Activated CD4-positive, alpha-beta T cell treated with anti-CD3 and anti-CD28 coated beads for 24 hours (primary cell): ENCODE data around the gene CELSR2.

ENCODE experiments used
- DNase-seq, 2 donors: peaks; one replicate each; pipeline ENCODE4 v3.0.0-alpha.2; 2020; ENCODE audit warnings: low read depth in 2 of 2

The CELSR2 gene

DNA sequence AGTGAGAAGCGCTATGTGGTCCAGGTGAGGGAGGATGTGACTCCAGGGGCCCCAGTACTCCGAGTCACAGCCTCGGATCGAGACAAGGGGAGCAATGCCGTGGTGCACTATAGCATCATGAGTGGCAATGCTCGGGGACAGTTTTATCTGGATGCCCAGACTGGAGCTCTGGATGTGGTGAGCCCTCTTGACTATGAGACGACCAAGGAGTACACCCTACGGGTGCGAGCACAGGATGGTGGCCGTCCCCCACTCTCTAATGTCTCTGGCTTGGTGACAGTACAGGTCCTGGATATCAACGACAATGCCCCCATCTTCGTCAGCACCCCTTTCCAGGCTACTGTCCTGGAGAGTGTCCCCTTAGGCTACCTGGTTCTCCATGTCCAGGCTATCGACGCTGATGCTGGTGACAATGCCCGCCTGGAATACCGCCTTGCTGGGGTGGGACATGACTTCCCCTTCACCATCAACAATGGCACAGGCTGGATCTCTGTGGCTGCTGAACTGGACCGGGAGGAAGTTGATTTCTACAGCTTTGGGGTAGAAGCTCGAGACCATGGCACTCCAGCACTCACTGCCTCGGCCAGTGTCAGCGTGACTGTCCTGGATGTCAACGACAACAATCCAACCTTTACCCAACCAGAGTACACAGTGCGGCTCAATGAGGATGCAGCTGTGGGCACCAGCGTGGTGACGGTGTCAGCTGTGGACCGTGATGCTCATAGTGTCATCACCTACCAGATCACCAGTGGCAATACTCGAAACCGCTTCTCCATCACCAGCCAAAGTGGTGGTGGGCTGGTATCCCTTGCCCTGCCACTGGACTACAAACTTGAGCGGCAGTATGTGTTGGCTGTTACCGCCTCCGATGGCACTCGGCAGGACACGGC, 2.2 kb downstream of the CELSR2 start:
- DNase-seq = no peak

DNA sequence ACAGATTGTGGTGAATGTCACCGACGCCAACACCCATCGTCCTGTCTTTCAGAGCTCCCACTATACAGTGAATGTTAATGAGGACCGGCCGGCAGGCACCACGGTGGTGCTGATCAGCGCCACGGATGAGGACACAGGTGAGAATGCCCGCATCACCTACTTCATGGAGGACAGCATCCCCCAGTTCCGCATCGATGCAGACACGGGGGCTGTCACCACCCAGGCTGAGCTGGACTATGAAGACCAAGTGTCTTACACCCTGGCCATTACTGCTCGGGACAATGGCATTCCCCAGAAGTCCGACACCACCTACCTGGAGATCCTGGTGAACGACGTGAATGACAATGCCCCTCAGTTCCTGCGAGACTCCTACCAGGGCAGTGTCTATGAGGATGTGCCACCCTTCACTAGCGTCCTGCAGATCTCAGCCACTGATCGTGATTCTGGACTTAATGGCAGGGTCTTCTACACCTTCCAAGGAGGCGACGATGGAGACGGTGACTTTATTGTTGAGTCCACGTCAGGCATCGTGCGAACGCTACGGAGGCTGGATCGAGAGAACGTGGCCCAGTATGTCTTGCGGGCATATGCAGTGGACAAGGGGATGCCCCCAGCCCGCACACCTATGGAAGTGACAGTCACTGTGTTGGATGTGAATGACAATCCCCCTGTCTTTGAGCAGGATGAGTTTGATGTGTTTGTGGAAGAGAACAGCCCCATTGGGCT, 3.0 kb downstream of the CELSR2 start:
- DNase-seq = no peak

DNA sequence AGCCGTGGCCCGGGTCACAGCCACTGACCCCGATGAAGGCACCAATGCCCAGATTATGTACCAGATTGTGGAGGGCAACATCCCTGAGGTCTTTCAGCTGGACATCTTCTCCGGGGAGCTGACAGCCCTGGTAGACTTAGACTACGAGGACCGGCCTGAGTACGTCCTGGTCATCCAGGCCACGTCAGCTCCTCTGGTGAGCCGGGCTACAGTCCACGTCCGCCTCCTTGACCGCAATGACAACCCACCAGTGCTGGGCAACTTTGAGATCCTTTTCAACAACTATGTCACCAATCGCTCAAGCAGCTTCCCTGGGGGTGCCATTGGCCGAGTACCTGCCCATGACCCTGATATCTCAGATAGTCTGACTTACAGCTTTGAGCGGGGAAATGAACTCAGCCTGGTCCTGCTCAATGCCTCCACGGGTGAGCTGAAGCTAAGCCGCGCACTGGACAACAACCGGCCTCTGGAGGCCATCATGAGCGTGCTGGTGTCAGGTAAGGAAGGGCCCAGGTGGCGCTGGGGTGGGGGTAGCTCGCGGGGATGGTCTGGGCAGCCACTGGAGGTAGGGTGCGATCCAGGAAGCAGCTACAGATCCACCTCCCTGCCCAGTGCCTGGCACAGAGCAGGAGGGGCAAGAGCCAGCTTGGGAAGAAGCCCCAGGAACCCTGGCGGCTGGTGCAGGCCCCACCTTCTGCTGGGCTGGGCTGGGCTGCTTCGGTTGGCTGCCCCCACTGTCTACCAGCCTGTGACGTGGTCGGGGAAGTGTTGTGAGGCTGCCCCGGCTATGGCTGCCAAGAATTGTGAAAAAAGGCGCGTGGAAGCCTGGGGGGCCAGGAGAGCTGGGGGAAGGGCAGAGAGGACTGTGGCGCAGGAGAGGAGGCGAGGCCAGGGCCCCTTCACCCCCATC, 3.8 kb downstream of the CELSR2 start:
- DNase-seq = no peak

DNA sequence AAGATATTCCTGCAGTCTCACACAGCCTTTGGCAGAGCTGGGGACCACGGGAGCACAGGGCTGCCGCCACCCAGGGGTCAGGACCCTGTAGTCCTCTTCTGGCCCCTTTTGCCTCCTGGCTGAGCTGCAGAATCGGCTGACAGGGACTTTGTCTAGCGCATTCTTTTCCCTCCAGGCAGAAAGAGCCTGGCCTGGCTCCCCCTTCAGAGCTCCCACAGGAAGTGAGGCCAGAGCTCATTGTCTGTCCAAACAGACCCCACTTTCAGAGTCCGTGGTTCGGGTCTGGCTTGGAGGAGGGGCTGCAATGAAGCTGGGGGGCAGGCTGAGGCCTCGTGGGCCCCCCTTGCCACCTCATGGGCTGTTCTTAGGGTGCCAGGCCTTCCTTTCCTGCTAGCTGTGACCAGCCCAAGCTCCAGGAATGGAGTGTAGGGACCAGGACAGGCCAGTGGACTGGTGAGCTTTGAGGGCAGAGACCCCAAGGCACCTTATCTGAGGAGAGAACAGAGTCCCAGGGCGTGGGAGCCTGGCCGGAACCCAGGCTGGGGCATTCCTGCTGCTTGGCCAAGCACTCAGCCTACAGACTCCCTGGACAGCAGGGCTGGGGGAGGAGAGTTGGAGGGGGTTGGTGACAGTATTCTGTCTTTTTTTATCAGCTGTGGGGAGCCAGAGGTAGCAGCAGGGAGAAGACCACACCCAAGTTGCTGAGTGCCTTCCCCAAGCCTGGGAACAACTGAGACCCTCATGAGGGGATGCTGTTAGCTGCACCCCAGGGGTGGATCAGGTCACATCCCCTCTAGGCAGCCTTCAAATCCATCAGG, 4.7 kb downstream of the CELSR2 start:
- no peak for DNase-seq

DNA sequence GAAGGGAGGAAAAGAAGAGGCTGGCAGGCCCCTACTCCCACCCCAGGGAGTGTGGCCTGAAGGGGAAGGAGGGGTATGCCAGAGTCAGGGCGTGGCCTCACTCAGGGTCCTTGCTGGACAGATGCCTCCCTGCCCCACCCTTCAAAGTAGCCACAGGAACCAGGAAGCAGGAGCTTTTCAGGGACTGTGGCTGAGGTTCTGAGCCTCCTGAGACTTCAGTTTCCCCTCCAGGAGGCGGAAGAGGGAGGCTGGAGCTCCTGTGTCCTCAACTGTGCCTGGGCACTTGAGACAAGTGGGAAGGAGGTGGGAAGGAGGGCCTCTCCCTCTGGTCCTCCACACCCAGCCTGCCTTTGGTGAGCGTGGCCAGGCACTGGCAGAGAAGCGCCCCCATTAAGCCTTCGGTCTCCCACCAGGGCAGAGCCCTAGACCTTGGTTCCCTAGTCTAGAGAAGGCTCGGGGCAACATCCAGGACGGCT, 5.3 kb downstream of the CELSR2 start:
- DNase-seq = no peak

DNA sequence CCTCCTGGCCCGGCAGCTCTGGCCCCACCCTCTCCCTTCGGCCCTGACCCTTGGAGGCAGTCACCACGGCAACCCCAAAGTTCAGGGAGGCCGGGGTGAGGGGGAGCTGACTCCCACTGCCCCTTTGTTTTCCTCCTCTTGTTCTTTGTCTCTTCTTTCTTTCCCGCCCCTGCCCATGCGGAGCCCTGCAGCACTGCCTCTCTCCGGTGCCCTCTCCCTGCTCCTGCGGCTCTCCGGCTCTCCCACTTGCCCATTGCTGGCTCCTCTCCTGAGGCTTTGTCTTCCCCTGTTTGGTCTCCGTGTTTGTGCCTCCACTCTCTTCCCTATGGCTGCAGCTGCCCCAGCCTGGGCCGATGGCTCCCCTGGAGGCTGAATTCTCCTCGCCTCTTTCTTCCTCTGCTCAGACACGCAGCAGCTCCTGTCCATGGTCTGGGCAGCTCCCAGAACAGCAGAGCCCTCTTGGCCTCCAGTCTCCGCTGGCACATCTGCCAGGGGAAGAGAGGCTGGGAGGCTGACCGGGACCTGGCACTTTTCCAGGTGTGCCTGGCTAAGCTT, 5.8 kb downstream of the CELSR2 start:
- no peak for DNase-seq

DNA sequence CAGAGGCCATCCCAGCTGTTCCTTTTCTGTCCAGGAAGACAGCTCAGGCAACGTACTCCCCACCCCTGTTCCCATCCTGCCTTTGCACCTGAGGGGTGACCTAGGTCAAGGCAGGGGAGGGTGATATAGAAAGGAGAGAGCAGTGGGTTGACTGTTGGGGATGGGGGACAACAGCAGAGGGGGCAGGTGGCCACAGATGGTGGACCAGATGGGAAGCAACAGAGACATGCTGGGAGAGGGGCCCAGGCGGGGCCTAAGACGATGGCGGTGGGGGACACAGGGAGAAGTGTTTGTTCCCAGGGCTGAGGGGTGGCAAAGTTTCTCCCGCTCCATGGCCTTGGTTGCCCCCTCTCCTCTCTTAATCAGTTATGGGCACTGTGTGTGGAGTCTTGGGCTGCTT, 6.3 kb downstream of the CELSR2 start:
- no peak for DNase-seq

DNA sequence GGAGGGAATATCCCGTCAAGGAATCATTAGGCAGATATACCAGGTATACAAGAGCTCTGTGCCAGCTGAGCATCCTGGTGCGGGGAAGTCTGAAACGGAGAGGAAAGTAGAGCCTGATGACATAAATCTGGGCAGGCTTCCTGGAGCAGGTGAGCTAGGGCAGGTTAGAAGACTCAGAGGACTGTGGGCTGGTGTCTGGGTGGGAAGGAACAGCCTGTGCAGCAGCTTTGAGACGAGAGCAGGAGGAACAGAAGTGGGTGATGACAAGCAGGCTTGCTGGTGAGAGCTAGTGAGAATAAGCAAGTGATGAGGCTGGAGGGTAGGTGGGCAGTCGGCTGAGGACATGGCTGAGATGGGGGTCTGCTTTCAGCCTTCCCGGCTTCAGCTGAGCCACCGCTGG, 6.7 kb downstream of the CELSR2 start:
- no peak for DNase-seq

DNA sequence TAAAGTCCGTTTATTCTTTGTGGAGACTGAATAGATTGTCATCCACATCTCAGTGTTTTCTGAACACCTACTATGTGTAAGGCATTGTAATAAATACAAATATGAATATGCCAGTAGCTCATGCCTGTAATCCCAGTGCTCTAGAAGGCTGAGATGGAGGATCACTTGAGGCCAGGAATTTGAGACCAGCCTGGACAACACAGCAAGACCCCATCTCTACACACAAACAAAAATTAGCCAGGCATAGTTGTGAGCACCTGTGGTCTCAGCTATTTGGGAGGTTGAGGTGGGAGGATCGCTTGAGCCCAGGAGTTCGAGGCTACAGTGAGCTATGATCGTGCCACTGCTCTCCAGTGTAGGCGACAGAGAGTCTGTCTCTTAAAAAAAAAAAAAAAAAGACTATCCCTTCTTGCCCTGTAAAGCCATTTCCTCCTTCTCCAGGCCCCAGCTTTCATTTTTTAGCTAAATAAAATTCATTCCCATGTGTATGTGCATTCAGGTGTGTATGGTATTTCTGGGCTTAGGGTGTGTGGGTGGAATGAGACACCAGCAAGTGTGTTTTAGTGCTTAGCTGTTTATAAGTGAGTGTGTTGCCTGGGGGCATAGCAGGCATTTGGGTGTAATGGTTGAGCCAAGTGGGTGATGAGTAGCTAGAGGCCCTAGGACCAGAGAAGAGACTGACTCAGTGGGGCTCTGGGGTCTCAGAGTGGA, 7.8 kb downstream of the CELSR2 start:
- DNase-seq = no peak

DNA sequence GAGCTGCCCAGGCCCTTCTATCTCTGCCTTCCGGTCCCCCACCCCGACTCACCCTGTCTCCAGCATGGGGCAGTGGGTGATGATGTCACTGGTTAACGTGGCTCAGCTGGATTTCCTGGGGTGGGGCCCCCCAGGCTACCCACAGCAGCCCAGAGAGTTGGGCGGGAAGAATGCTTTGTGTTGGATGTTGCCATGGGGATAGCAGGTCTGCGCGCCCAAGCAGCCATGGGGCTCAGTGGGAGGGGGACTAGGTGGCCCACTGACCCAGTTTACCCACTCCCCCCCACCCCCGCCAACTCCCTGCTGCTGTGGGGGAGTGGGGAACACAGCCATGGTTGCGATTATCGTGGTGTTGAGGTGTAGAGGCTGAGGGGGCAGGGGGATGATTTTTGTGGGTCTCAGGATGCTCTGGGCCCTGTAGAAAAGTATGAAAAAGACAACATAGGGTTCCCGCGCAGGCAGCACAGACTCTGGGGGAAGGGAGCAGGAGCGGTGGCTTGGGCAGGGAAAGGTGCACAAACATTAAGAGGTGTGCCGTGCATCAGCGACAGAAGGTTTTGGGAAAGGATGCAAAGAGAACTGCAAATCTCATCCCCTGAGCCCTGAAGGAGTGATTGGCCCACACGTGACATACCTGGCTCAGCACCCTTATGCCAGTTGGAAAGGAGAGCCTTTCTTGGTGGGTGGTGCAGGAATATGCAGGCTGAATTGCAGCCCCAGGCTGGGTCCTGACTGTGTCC, 8.5 kb downstream of the CELSR2 start:
- no peak for DNase-seq

DNA sequence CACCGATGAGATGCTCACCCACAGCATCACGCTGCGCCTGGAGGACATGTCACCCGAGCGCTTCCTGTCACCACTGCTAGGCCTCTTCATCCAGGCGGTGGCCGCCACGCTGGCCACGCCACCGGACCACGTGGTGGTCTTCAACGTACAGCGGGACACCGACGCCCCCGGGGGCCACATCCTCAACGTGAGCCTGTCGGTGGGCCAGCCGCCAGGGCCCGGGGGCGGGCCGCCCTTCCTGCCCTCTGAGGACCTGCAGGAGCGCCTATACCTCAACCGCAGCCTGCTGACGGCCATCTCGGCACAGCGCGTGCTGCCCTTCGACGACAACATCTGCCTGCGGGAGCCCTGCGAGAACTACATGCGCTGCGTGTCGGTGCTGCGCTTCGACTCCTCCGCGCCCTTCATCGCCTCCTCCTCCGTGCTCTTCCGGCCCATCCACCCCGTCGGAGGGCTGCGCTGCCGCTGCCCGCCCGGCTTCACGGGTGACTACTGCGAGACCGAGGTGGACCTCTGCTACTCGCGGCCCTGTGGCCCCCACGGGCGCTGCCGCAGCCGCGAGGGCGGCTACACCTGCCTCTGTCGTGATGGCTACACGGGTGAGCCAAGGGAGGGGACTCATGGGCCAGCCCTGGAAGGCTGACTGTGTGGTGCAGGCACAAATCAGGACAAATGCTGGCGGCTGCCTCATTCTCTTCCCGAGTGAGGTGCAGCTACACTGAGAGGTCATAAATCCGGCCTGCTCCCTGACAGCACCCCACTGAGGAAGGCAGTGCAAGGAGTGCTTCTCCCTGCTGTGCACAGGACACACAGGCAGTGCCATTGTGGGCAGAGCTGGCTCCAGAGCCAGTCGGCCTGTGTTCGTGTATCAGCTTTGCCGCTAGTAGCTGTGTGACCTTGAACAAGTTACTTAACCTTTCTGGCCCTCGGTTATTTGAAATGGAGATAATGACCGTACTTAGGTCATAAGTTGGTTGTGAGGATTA, 9.4 kb downstream of the CELSR2 start:
- DNase-seq = no peak

DNA sequence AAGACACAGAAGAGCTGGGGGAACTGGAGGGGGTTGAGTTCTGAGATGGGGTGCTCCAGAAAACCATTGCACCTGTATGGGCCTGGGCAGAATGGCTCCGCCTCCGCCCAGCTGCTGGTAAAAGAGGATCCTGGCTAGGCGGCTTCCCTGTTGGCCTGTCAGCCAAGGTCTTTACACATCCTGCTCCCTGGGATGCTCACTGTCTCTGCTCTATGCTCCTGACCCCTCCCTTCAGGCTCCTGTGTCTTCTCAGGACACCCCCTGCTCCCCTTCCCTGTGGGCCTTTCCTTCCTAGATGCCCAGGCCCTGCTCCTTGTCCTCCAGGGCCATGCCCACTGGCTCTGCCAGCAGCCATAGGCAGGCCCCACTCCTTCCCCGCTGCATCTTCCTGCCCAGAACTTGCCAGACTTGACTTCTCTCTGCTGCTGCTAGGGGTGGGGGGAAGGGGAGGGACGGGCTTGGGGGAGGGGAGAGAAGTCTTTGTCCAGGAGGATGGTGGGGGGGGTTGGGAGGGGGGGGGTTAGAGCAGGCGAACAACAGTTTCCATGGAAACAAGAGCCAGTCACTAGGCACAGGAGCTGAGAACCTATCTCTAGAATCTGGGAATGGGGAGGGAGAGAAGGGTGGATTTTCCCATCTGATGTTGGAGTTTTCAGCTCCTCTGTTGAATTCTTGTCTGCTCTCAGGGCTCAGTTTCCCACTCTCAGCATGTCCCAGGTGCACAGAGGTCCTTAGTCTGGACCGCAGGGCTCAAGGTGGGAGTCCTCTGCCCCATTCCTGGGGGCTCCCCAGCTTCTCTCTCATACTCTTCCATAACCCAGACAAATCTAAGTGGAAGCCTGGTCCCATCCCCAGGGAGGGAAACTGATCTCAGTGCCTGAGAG, 10.6 kb downstream of the CELSR2 start:
- no peak for DNase-seq

DNA sequence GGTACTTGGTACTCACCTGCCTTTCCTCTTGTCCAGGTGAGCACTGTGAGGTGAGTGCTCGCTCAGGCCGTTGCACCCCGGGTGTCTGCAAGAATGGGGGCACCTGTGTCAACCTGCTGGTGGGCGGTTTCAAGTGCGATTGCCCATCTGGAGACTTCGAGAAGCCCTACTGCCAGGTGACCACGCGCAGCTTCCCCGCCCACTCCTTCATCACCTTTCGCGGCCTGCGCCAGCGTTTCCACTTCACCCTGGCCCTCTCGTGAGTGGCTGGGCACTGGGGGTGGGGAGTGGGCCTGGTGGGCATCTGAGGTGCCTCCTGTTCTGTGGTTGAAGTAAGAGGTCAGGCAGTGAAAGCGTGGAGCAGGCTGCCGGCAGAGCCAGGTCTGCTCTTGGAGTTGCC, 11.7 kb downstream of the CELSR2 start:
- DNase-seq = no peak

DNA sequence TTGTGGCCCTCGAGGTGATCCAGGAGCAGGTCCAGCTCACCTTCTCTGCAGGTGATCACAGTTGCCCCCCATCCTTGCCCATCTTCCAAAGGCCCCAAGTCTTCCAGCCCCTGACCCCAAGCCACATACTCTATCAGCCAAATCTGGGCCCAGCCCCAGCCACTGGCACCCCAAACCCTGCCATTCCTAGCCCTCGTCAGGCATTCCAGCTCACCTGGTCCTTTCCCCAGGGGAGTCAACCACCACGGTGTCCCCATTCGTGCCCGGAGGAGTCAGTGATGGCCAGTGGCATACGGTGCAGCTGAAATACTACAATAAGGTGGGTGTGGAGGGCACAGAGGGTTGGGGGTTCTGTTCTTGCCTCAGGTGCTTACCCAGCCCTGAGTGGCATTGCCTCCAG, 12.2 kb downstream of the CELSR2 start:
- no peak for DNase-seq

DNA sequence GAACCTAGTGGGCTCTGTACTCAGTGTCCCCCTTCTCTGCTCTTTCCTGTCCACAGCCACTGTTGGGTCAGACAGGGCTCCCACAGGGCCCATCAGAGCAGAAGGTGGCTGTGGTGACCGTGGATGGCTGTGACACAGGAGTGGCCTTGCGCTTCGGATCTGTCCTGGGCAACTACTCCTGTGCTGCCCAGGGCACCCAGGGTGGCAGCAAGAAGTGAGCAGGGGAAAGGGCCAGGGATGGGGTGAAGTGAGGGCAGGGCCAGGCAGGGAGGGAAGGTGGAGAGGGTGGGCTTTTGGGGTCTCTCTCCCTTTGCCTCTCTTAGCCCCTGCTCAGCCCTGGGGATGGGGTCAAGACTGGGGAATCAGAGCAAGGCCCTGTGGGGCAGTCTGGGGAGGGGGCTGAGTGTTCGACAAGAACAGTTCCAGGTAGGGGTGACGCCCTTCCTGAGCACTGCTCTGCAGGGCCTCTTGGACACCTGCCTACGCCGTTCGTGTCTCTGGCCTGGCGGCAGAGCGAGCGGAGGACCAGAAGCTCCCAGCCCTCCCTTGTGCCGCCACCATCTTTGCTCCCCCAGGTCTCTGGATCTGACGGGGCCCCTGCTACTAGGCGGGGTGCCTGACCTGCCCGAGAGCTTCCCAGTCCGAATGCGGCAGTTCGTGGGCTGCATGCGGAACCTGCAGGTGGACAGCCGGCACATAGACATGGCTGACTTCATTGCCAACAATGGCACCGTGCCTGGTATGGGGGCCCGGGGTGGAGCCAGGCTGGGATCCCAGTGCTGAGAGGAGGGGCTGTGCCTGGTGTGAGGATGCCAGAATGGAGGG, 13.1 kb downstream of the CELSR2 start:
- DNase-seq = no peak

DNA sequence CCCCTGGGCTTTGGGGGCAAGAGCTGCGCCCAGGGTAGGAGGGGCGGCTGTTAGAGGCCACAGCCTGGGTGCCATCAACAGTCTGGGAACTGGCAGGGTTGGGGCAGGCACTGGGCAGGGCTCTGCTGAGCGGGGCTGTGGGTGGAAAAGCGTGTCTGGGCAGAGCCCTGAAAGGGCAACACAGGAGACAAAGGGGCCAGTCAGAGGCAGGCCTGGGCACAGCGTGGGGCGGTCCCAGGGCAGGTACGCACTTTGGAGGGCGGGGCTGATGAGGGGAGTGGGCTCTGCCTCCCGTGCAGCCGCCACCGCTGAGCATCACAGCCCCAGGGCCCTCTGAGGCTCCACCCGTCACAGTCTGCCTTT, 13.9 kb downstream of the CELSR2 start:
- DNase-seq = no peak
